Fibroblast of villous mesenchyme (primary cell): ENCODE measurements around the gene PCSK2. TPM values are rescaled to one million over a fixed set of nuclear protein-coding genes. Genes with fewer than 3 reads are reported as not detected.

Experiments
- DNase-seq: peaks from one replicate; pipeline ENCODE4 v3.0.0-alpha.2; 2010; ENCODE audit warnings: low read depth
- H3K4me3 ChIP-seq: 2 replicates; pipeline ENCODE4 v1.5.1; 2011; ENCODE audit warnings: low read depth, mild to moderate bottlenecking, low read length
- CTCF ChIP-seq: IDR thresholded peaks from 2 replicates; pipeline ENCODE4 v1.5.1; 2012; ENCODE audit warnings: low read depth, mild to moderate bottlenecking, low read length; ENCODE audit not compliant: insufficient read depth
- total RNA-seq: library from RNA; depleted of rRNA; stranded (reverse); fragments of >200 nt; gene quantifications from 2 replicates; pipeline ENCODE4 v1.2.3, GENCODE V29; 2012

The PCSK2 gene
- total RNA-seq, 1 donor, result not detected

GRCh38 chr20:17456279-17456678 lies 229.4 kb downstream of the PCSK2 start:
- no peak for DNase-seq
- TF ChIP-seq CTCF, result no peak
- no peak overlapping the region for H3K4me3 ChIP-seq

GRCh38 chr20:17457079-17457478 lies 230.2 kb downstream of the PCSK2 start:
- TF ChIP-seq CTCF, result no peak
- H3K4me3 ChIP-seq, result no peak overlapping the region
- no peak for DNase-seq

- TF ChIP-seq CTCF, result no peak
- H3K4me3 ChIP-seq, result no peak overlapping the region
- no peak for DNase-seq
Measured at GRCh38 chr20:17457588-17458190, 230.8 kb downstream of the PCSK2 start.

- no peak overlapping the region for H3K4me3 ChIP-seq
- TF ChIP-seq CTCF, result no peak
- DNase-seq, result no peak
Measured at GRCh38 chr20:17460119-17460518, 233.3 kb downstream of the PCSK2 start.

- DNase-seq, result no peak
- TF ChIP-seq CTCF, result no peak
- no peak overlapping the region for H3K4me3 ChIP-seq
Measured at GRCh38 chr20:17461941-17462340, 235.1 kb downstream of the PCSK2 start.

- DNase-seq, result no peak
- TF ChIP-seq CTCF, result no peak
- no peak overlapping the region for H3K4me3 ChIP-seq
Measured at GRCh38 chr20:17463711-17464110, 236.9 kb downstream of the PCSK2 start.

GRCh38 chr20:17465236-17465635 lies 238.4 kb downstream of the PCSK2 start:
- TF ChIP-seq CTCF, result no peak
- no peak for DNase-seq
- no peak overlapping the region for H3K4me3 ChIP-seq
